ENCODE results near the gene SIGLEC6.

Gene SIGLEC6

GRCh38 chr19:51471527-51471926 is 59.9 kb downstream of the SIGLEC6 start:
- no peak overlapping the region for H3K4me3 ChIP-seq (ENCODE audit: control insufficient read depth, low read depth, low read length)
- DNase-seq (ENCODE audit: low read depth), result no peak
- no peak for TF ChIP-seq CTCF (conservative IDR thresholded peaks at IDR 0.05; ENCODE audit: control insufficient read depth, insufficient read depth, low read depth, low read length)

- no peak for DNase-seq (ENCODE audit: low read depth)
- H3K4me3 ChIP-seq (ENCODE audit: control insufficient read depth, low read depth, low read length), result no peak overlapping the region
- no peak for TF ChIP-seq CTCF (conservative IDR thresholded peaks at IDR 0.05; ENCODE audit: control insufficient read depth, insufficient read depth, low read depth, low read length)
Observed at GRCh38 chr19:51470966-51471365, 60.5 kb downstream of the SIGLEC6 start.

- DNase-seq (ENCODE audit: low read depth), result no peak
- no peak overlapping the region for H3K4me3 ChIP-seq (ENCODE audit: control insufficient read depth, low read depth, low read length)
- TF ChIP-seq CTCF (conservative IDR thresholded peaks at IDR 0.05; ENCODE audit: control insufficient read depth, insufficient read depth, low read depth, low read length), result no peak
Observed at GRCh38 chr19:51469629-51470028, 61.8 kb downstream of the SIGLEC6 start.

DNA sequence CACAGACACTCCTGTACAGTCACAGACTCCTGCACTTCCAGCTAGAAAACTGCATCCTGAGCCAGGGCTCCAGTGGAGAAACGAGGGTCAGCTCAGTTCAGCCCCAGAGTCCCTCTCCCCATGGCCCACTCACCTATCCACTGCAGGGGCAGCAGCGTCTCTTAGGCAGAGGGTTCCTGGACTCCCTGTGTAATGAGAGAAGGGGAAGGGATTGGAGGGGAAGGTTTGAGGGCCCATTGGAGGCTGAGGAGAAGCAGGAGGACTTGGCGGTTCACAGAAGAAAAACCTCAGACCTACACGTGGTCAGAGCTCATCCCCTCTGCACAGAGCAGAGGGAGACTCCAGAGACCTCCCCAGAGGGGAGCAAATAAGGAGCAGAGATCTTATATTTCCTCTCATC is 62.3 kb downstream of the SIGLEC6 start:
- TF ChIP-seq CTCF (conservative IDR thresholded peaks at IDR 0.05; ENCODE audit: control insufficient read depth, insufficient read depth, low read depth, low read length), result no peak
- no peak for DNase-seq (ENCODE audit: low read depth)
- no peak overlapping the region for H3K4me3 ChIP-seq (ENCODE audit: control insufficient read depth, low read depth, low read length)

GRCh38 chr19:51468545-51468920 is 62.9 kb downstream of the SIGLEC6 start:
- DNase-seq (ENCODE audit: low read depth), result no peak
- TF ChIP-seq CTCF (conservative IDR thresholded peaks at IDR 0.05; ENCODE audit: control insufficient read depth, insufficient read depth, low read depth, low read length), result no peak
- no peak overlapping the region for H3K4me3 ChIP-seq (ENCODE audit: control insufficient read depth, low read depth, low read length)

DNA sequence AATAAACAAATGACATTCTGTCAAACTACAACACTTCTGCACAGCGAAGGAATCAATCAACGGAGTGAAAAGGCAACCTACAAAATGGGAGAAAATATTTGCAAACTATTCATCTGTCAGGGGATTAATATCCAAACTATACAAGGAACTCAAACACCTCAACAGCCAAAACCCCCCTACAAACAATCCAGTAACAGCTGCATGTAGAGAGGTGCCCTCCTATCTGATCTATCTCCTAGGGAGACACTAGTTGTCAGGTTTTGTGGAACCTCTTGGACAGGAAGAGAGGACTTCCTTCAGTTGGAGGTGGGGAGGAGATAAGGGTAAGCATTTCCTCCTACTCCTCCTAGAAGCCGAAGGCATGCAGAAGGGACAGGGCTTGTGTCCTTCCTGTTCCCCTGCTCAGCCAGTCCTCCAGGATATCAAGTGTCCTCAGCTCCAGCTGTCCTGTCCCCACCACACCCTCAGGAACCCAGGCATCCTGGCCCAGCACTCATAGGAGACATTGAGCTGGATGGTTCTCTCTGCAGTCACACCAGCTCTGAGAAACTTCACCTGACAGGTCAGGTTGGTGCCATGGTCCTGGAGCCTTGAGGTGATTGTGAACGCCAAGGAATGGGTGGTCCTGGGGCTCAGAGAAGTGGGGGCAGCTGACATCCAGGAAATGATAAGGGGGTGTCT is 63.5 kb downstream of the SIGLEC6 start:
- no peak overlapping the region for H3K4me3 ChIP-seq (ENCODE audit: control insufficient read depth, low read depth, low read length)
- no peak for DNase-seq (ENCODE audit: low read depth)
- no peak for TF ChIP-seq CTCF (conservative IDR thresholded peaks at IDR 0.05; ENCODE audit: control insufficient read depth, insufficient read depth, low read depth, low read length)
